G401.6 (cell line): ENCODE data around the gene NCEH1.
A peak's percentile ranks its signal among the peaks of the same experiment; 100 is the strongest.
"Not testable (repeated sequence)": the region's sequence is repeated elsewhere in the genome, so short reads cannot be mapped to it uniquely, and the experiment has no call there.

Experiments
- FAIRE-seq: peaks from 2 replicates; lab custom pipeline; 2012; peaks lifted over from hg19 to GRCh38; lab: Jason Lieb, UNC

NCEH1 gene

DNA sequence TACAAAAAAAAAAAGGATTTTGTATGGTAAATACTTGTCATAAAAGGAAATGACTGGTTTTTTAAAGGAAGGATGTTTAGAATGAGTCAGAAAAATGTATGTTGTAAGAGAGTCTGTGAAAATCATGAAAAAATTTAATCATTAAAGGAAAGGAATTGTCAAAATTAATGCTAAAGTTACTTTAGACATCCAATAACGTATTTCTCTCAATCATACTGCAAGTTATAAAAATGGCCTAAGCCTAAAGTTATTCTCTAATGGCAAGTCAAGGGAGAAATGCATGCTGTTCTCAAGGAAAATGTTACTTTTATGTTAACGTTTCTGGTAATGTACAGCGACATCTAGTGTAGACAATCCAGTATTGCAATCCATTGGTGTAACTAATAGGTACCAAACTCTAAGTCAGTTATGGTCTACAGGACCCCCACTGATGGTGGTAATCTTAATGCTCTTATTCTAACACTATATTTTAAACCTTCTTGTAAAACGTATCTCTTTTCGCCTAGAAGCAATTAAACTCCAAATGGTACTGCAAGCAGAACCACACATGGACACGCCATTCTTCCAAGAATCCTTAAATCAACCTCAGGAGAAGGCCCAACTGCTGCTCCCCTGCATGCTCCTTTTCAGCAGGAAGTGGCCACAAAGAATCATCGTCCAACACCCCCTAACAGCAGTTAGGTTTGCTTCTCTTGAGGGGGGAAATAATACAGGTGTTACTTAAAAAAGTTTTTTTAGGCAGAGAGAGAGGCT is 35.2 kb downstream of the NCEH1 start:
- FAIRE-seq, result peak; percentile 90

- peak; percentile 93 for FAIRE-seq
Measured at GRCh38 chr3:172673210-172673679, 37.6 kb downstream of the NCEH1 start.

DNA sequence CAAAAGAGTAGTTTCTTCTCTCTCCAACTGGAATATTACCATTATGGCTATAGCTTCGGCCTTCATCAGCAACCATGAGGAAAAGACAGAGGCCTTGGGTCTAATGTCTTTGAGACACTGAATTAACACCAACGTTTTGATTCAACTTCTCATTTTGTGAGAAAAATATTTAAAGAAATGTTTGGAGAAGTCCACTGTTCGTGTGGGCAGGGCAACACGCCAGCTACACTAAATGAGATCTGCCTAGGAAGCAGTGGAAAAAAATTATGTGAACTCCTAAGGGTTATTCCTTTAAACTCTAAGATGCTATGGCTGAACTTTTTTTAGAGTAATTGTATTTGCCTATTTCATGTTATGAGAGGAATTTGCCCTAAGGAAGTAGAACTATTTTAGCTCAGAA is 41.8 kb downstream of the NCEH1 start:
- no peak for FAIRE-seq

DNA sequence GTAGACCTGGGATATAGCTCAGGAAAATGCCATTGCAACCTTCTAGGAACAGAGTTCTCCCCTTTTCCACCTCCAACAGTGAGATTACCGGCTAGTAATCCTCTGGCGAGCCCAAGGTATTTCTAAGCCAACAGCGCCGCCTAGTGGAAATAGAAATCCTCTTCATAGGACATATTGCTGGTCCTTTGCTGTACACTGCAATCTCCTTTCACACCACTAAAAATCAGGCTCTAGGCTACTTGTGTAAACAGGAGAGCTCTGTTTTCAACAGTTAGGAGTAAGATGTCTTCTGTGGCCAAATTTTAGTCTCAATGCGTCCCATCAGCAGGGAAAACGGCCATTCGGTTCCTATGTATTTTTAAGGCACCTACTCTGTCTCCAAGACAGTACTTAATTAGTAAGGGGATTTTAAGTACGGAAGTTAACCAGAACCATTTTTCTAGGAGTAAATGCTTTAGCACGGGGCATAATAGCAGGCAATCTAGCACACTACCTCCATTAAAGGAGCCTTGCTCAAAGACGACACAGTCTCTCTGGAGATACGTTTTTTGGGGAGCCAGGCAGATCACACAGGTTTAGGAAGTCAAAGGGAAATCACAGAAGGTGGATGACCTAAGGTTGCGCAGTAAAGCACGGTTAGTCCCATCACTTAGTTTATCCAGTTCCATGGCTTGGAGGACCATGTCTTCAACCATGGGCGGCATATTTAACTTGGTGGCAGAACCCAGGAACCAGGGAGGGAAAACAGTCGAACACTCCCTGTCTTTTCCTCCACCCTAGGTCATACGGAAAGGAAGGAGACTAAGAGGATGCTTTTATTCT is 43.8 kb downstream of the NCEH1 start:
- FAIRE-seq, result peak; percentile 81

DNA sequence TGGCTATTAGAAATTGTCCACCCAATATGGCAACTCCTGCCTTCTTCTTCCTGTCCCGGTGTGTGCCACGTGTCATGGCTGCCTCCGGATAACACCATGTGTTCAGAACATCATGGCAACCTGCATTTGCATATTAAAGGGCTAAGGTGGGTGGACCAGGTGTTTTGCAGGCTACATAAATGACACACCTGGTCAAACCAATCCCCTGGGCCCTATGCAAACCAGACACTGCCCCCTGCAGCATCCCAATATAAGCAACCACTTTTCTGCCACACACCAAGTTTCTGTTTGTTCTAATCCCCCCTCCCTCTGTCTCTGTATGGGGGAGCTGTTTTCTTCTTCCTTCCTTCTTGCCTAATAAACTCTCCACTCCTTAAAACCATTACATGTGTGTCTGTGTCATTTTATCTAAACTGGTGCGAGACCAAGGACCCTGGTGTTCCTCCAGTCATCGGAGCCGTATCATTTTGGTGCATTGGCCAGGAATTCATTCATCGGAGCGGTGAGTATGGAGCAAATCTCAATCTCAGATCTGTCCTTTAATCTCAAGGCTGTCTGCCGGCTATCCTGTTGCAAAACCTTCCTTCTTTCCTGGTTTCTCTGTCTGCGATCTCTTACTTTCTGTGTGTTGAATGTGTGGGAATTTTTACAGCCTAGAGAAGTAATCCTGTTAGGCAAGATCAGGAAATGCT is 44.5 kb downstream of the NCEH1 start:
- FAIRE-seq, result no peak

DNA sequence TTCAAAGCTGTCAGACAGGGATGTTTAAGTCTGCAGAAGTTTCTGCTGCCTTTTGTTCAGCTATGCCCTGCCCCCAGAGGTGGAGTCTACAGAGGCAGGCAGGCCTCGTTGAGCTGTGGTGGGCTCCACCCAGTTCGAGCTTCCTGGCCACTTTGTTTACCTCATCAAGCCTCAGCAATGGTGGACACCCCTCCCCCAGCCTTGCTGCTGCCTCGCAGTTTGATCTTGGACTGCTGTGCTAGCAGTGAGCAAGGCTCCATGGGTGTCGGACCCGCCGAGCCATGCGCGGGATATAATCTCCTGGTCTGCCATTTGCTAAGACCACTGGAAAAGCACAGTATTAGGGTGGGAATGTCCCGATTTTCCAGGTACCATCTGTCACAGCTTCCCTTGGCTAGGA is 45.4 kb downstream of the NCEH1 start:
- not testable (repeated sequence) for FAIRE-seq

DNA sequence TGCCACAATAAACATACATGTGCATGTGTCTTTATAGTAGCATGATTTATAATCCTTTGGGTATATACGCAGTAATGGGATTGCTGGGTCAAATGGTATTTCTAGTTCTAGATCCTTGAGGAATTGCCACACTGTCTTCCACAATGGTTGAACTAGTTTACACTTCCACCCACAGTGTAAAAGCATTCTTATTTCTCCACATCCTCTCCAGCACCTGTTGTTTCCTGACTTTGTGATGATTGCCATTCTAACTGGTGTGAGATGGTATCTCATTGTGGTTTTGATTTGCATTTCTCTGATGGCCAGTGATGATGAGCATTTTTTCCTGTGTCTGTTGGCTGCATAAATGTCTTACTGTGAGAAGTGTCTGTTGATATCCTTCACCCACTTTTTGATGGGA is 50.4 kb downstream of the NCEH1 start:
- FAIRE-seq, result not testable (repeated sequence)

DNA sequence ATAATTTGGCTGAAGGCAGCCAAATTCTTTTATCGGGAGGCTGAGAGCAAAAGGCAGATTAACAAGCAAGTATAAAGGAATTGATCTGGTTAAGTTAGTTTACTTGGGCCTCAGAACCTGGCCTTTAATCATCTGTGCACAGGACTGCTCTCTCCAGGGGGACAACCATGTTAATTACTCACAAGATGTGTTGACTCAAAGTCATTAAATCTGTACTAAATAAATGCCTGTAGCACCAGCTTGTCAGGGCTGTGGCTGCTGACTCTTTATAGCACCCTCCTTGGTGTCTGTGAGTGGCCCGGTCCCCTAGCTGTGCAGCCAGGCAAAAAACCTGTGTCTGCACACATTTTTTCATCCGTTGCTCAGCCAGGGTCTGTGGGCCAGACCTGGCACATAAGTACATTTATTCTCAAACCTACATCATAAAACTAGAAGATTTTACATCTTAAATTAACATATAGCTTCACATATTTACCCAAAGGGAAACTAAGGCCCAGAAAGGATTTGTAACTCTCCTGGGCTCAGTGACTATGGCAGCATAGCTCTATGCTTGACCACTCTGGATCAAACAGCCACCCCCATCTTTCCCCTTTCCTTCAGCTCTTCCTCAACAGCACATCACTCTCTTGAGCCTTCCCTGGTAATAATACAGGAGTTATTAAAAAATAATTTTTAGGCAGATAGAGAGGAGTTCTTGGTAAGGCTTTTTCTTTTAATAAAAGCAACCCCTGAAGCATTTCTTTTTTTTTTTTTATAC is 51.4 kb downstream of the NCEH1 start:
- no peak for FAIRE-seq

DNA sequence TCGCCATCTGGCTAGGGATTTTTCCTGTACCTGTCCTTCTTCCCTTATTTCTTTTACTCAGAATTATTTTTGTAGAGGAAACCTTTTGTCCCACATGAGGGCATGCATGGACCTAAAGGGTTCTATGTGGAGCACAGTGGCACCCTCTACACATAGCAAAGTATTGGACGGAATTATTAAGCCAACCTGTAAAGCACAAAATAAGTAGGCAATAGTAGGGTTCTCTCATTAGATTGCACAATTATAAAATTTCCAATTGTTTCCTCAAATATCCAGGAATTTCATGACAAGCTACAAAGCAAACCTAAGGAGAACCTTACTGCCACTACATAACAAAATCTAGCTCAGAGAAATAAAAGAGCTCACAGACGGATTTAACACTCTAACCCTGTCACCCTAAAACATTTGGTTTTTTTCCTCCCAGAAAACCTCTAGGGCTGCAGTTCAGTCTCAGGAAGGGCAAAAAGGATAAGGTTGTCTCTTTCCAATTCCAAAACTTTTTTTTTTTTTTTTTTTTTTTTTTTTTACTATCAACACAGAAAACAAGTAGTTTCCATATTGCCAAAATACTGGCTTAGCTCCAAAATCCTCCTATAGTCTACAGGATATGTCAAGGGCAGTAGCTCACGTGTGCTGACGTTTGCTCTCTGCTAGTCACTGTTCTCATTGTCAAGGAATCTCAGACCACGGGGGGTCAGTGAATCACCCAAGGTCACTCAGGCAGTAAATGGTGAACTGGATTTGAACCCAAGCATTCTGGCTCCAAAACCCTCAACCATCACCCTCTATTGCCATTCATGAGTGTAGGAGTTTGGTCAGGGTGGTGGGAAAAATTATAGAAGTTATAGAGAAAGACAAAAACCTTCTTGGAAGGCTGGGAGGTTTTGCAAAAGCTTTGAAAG is 52.3 kb downstream of the NCEH1 start:
- no peak for FAIRE-seq

- no peak for FAIRE-seq
Measured at GRCh38 chr3:172656602-172657001, 54.3 kb downstream of the NCEH1 start.

DNA sequence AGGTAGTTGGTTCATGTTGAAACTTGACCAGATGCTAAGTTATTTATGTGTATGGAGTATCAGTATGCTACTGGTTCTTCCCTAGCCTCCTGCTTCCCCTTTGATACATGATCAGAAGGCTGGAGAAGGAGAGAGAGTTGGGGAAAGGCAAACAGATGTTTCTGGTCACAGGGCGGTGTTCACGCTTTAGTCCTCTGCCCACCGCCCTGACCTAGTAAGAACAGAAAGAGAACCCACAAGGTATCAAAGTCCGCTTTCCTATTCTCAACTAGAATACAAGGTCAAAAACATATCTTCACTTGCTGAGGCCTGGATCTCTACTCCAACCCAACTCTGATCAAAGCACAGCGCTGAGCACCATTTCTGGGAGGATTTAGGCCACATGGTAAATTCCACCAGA is 55.5 kb downstream of the NCEH1 start:
- FAIRE-seq, result no peak

DNA sequence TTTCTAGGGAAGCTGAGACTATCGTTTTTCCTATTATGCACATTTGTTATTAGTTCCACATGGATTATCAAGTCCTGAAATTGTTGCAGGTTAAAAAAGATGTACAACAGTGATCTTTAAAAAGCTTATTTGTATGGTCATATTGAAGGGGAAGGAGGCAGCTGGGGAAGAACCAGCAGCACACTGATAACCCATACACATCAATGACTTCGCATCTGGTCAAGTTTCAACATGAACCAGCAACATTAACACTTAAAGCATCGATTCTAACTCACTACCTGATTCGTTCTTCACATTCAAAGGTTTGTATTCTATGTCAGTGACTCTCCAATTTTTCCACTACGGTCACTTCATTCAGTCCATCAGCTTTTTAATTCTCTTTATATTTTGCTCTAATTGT is 56.4 kb downstream of the NCEH1 start:
- no peak for FAIRE-seq

DNA sequence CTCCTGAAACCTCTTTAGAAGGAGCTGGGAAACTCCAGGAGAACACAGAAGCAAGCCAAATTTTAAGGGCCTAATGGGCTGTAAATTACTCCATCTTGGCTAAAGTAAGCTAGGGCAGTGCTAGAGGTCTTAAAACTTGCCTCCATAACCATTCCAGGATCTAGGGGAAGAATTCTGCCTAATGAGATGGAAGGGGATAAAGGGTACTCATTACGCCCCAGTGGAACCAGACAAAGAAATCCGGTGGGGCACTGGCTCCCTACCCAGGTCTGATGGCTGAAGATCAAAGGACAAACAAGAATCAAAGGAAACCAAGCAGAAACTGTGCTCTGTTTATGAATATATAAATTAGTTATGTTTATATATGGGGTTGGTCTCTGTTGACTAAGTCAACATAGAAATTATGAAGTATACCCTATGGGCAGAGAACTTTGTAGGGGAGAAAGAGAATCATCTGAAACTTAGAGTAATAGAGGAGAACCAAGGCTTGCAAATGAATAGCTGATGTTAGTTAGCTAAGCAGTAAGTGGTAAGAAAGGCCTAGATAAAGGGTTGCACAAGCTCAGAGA is 57.8 kb downstream of the NCEH1 start:
- no peak for FAIRE-seq

GRCh38 chr3:172651936-172652625 is 58.8 kb downstream of the NCEH1 start:
- no peak for FAIRE-seq

GRCh38 chr3:172649987-172650386 is 60.9 kb downstream of the NCEH1 start:
- FAIRE-seq, result no peak

DNA sequence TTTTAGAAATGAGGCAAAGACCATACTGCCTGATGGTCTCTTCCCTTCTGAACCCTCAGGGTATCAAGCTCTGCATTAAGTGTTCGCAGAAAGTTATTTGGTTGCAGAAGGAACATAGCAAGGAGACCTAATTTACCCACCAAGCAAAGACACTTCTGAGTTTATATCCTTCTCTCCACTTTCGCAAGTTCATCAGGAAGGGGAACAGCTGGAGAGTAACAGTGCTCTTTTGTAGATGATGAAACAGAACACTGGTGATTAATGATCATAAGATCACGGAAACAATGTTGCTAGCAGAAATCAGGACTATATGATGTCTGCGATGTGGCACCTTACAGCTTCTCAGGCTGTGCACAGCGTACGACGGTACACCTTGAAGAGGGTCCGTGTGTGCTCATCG is 62.1 kb downstream of the NCEH1 start:
- FAIRE-seq, result no peak

DNA sequence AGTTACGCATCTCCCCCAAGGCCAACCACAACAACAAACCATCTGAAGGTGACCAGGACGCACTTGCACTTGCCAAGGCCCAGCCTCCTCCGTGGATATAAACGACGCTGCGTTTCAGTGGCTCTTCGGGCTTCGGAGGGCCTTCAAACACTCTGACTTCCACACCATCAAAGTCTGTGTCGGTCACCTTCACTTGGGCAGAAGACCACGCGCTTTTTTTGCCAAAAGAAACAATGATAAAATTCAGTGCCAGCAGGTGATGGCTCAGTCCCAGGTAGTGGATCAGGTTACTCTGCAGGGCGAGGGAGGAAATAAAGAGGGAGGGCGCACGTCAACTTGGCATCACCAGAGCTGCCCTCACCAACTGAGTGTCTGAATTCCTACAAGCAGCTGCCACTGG is 63.0 kb downstream of the NCEH1 start:
- no peak for FAIRE-seq

- FAIRE-seq, result no peak
Measured at GRCh38 chr3:172647080-172647479, 63.8 kb downstream of the NCEH1 start.

DNA sequence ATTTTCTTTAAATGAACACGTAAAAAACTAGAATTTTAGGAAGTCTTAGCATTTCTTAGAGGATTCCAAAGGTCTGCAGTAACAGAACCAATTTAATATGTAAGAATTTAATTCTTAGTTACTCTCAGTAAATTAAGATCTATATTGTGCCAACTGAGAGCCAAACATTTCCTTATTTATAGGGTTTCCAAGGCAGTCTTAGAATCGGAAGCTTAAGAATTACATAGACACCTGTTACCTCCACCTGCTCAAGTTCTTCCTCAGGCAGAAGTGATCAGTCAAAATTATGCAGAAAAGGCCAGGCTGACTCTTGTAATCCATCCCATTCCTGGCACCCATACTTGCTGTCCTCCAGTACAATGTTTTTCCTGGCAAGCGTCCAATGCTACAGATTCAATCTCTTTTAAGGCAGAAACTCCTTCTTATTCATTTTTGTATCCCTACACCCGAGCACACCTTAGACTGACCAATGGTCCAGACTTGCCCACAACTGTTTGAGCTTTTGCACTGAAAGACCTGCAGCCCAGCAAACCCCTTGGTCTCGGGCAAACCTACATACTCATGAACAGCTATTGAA is 64.3 kb downstream of the NCEH1 start:
- FAIRE-seq, result no peak

- no peak for FAIRE-seq
Measured at GRCh38 chr3:172644258-172644657, 66.6 kb downstream of the NCEH1 start.
